Measurements from ENCODE around the gene PILRB. TPM values are rescaled to one million over a fixed set of nuclear protein-coding genes. Genes with fewer than 3 reads are reported as not detected.

The PILRB gene
- total RNA-seq, 1 donor from 2014 or later = 21.1 TPM

- DNase-seq (ENCODE audit: low read depth) (no peak), FAIRE-seq (no peak)
- H4K20me1 ChIP-seq (ENCODE audit: insufficient read depth, low read length) = no peaks in the 10 kb centered on the region
- no peaks in the 10 kb centered on the region for H3K9me3 ChIP-seq (ENCODE audit: insufficient read depth, low read depth, low read length)
- Mint-ChIP-seq H3K4me3 (ENCODE audit: unreplicated experiment) (no peak overlapping the region), H3K9me3 (ENCODE audit: unreplicated experiment) (no peaks in the 10 kb centered on the region), H3K27ac (ENCODE audit: unreplicated experiment) (no peak overlapping the region), H3K27me3 (ENCODE audit: low read depth, unreplicated experiment) (peaks cover 10% of the 10 kb centered on the region), H3K36me3 (ENCODE audit: low read depth, unreplicated experiment) (peaks cover 2% of the 10 kb centered on the region), H3K4me1 (ENCODE audit: low read depth, unreplicated experiment) (no peaks in the 10 kb centered on the region)
- H3K79me2 ChIP-seq (ENCODE audit: insufficient read depth, low read length) = no peaks in the 10 kb centered on the region
- no peaks in the 10 kb centered on the region for H3K36me3 ChIP-seq (ENCODE audit: insufficient read depth, low read length)
- no peak for TF ChIP-seq EZH2 (IDR thresholded peaks at IDR 0.05; ENCODE audit: insufficient read depth, low read length)
- TF ChIP-seq CTCF (IDR thresholded peaks at IDR 0.05; ENCODE audit: insufficient read depth, low read depth, low read length) = no peak
- H3K4me2 ChIP-seq (ENCODE audit: low read length) = no peak overlapping the region
- H3K4me1 ChIP-seq (ENCODE audit: insufficient read depth, low read length) = no peaks in the 10 kb centered on the region
- no peak overlapping the region for H3K9ac ChIP-seq (ENCODE audit: low read length)
- H3K27me3 ChIP-seq (ENCODE audit: insufficient read depth, low read length) = no peaks in the 10 kb centered on the region
- H2AFZ ChIP-seq (ENCODE audit: low read depth, low read length) = no peak overlapping the region
- no peak overlapping the region for H3K4me3 ChIP-seq (ENCODE audit: insufficient read depth, low read depth, low read length)
- no peak overlapping the region for H3K27ac ChIP-seq (ENCODE audit: low read depth, low read length)
These were observed 14.3 kb downstream of the PILRB start for GRCh38 chr7:100372256-100372655.

DNA sequence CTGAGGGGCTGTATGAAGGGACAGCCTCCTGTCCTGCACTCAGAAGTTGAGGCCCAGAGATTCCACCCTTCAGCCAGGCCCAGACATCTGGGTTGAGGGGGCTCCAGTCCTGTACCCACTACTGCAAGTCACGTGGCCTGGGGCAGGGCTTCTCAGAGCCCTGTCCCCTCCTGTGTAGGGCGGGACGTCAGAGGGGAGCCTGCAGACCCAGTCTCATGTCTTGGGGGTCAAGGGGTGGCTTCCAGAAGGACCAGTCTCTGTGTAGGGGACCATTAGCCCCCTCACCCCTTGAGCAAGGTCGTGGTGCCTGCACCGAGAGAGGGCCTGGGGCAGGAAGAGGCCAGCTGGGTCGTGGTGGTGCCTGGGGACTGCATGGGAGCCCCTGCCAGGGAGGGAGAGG lies 14.8 kb downstream of the PILRB start:
- no peaks in the 10 kb centered on the region for H3K4me1 Mint-ChIP-seq (ENCODE audit: low read depth, unreplicated experiment)
- TF ChIP-seq EZH2 (IDR thresholded peaks at IDR 0.05; ENCODE audit: insufficient read depth, low read length) (no peak), CTCF (IDR thresholded peaks at IDR 0.05; ENCODE audit: insufficient read depth, low read depth, low read length) (no peak)
- Histone ChIP-seq H3K27me3 (ENCODE audit: insufficient read depth, low read length) (no peaks in the 10 kb centered on the region), H4K20me1 (ENCODE audit: insufficient read depth, low read length) (no peaks in the 10 kb centered on the region), H3K79me2 (ENCODE audit: insufficient read depth, low read length) (no peaks in the 10 kb centered on the region), H3K9ac (ENCODE audit: low read length) (no peak overlapping the region), H3K4me2 (ENCODE audit: low read length) (no peak overlapping the region), H3K27ac (ENCODE audit: low read depth, low read length) (no peak overlapping the region), H3K4me1 (ENCODE audit: insufficient read depth, low read length) (no peaks in the 10 kb centered on the region), H3K4me3 (ENCODE audit: insufficient read depth, low read depth, low read length) (no peak overlapping the region), H3K9me3 (ENCODE audit: insufficient read depth, low read depth, low read length) (no peaks in the 10 kb centered on the region), H2AFZ (ENCODE audit: low read depth, low read length) (no peak overlapping the region), H3K36me3 (ENCODE audit: insufficient read depth, low read length) (no peaks in the 10 kb centered on the region)
- FAIRE-seq (no peak), DNase-seq (ENCODE audit: low read depth) (no peak)
- no peaks in the 10 kb centered on the region for H3K9me3 Mint-ChIP-seq (ENCODE audit: unreplicated experiment)
- H3K36me3 Mint-ChIP-seq (ENCODE audit: low read depth, unreplicated experiment) = peaks cover 2% of the 10 kb centered on the region
- peaks cover 10% of the 10 kb centered on the region for H3K27me3 Mint-ChIP-seq (ENCODE audit: low read depth, unreplicated experiment)
- no peak overlapping the region for H3K27ac Mint-ChIP-seq (ENCODE audit: unreplicated experiment)
- no peak overlapping the region for H3K4me3 Mint-ChIP-seq (ENCODE audit: unreplicated experiment)

- H3K4me3 Mint-ChIP-seq (ENCODE audit: unreplicated experiment) = no peak within 1 kb of the TSS
- Histone ChIP-seq H3K27ac (ENCODE audit: low read depth, low read length) (no peak within 1 kb of the TSS), H3K4me2 (ENCODE audit: low read length) (no peak within 1 kb of the TSS)
These were observed 15.4 kb downstream of the PILRB start, which contains the start of gene PILRA for GRCh38 chr7:100373261-100373831. TSS of gene PILRA (plus strand) at chr7:100373487. CDS start at chr7:100373657, 170 bp downstream.

More at GRCh38 chr7:100373261-100373831, 15.4 kb downstream of the PILRB start, which contains the start of gene PILRA:
- FAIRE-seq (no peak), DNase-seq (ENCODE audit: low read depth) (no peak)
- no peaks in the 10 kb centered on the region for H3K36me3 ChIP-seq (ENCODE audit: insufficient read depth, low read length)
- peaks cover 2% of the 10 kb centered on the region for H3K36me3 Mint-ChIP-seq (ENCODE audit: low read depth, unreplicated experiment)
- peaks cover 10% of the 10 kb centered on the region for H3K27me3 Mint-ChIP-seq (ENCODE audit: low read depth, unreplicated experiment)
- H3K4me3 ChIP-seq (ENCODE audit: insufficient read depth, low read depth, low read length) = no peak within 1 kb of the TSS
- no peaks in the 10 kb centered on the region for H3K9me3 ChIP-seq (ENCODE audit: insufficient read depth, low read depth, low read length)
- H3K27ac Mint-ChIP-seq (ENCODE audit: unreplicated experiment) = no peak within 1 kb of the TSS
- H3K27me3 ChIP-seq (ENCODE audit: insufficient read depth, low read length) = no peaks in the 10 kb centered on the region
- H3K9ac ChIP-seq (ENCODE audit: low read length) = no peak within 1 kb of the TSS
- H3K4me1 ChIP-seq (ENCODE audit: insufficient read depth, low read length) = no peaks in the 10 kb centered on the region
- no peaks in the 10 kb centered on the region for H4K20me1 ChIP-seq (ENCODE audit: insufficient read depth, low read length)
- no peak within 1 kb of the TSS for H2AFZ ChIP-seq (ENCODE audit: low read depth, low read length)
- no peaks in the 10 kb centered on the region for H3K4me1 Mint-ChIP-seq (ENCODE audit: low read depth, unreplicated experiment)
- no peaks in the 10 kb centered on the region for H3K79me2 ChIP-seq (ENCODE audit: insufficient read depth, low read length)
- no peak for TF ChIP-seq EZH2 (IDR thresholded peaks at IDR 0.05; ENCODE audit: insufficient read depth, low read length)
- TF ChIP-seq CTCF (IDR thresholded peaks at IDR 0.05; ENCODE audit: insufficient read depth, low read depth, low read length) = no peak
- H3K9me3 Mint-ChIP-seq (ENCODE audit: unreplicated experiment) = no peaks in the 10 kb centered on the region
